ENCODE results near the gene NPTN. TPM values are rescaled to one million over a fixed set of nuclear protein-coding genes. Genes with fewer than 3 reads are reported as not detected.

Gene NPTN
- total RNA-seq, 1 experiment from 2014 or later: 151 TPM

DNA sequence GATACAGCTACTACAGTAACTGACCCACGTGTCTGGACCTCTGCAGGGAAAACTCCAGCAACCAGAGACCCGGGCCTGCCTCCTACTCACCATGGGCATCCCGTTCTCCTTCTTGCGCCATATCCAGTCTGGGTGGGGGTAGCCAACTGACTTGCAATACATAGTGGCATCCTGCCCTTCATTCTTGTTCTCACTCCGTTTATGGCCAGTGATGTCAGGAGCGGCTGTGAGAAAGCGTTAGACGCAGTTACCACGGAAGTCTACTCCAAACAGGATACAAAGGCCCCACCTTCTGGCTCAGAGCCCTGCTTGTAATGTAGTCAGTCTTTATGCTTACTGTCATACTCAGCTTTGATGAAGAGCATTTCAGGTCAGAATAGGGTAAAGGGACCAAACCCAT, 59.6 kb downstream of the NPTN start:
- ChIA-PET CTCF (no interaction called here), POLR2A (no interaction called here)
- H3K4me3 ChIP-seq (ENCODE audit: low read depth in 2 of 2, low read length in 2 of 2): no peak overlapping the region
- no TSS peak for BruUV-seq (replicated peaks)
- ATAC-seq (no peak), DNase-seq (ENCODE audit: low read depth, low spot score) (no peak)
- intact Hi-C loops (cut with micrococcal nuclease; ENCODE audit: unreplicated experiment) (no loop called here), in situ Hi-C loops (cut with HindIII; ENCODE audit: low pct_unique_long_range_greater_than_20kb, low sequenced_read_pairs) (no loop called here)
- no peaks in the 10 kb centered on the region for H3K27me3 ChIP-seq (ENCODE audit: control insufficient read depth, insufficient read depth, low read length)
- no peaks in the 10 kb centered on the region for H3K9me3 ChIP-seq (ENCODE audit: control insufficient read depth, insufficient read depth, low read depth, low read length)
- 0 out of 2 replicates have a peak, but pooled peaks cover 6% of the 10 kb centered on the region for H3K36me3 ChIP-seq (ENCODE audit: control insufficient read depth, insufficient read depth, low read length)
- no peaks in the 10 kb centered on the region for H3K4me1 ChIP-seq (ENCODE audit: control insufficient read depth, insufficient read depth, low read length)
- TF ChIP-seq TCF7L2 (IDR thresholded peaks at IDR 0.05; ENCODE audit: low read depth, low read length): no peak
- TF ChIP-seq POLR2AphosphoS5 (IDR thresholded peaks at IDR 0.05; ENCODE audit: low read depth, low read length): no peak
- TF ChIP-seq, protein P1, sequence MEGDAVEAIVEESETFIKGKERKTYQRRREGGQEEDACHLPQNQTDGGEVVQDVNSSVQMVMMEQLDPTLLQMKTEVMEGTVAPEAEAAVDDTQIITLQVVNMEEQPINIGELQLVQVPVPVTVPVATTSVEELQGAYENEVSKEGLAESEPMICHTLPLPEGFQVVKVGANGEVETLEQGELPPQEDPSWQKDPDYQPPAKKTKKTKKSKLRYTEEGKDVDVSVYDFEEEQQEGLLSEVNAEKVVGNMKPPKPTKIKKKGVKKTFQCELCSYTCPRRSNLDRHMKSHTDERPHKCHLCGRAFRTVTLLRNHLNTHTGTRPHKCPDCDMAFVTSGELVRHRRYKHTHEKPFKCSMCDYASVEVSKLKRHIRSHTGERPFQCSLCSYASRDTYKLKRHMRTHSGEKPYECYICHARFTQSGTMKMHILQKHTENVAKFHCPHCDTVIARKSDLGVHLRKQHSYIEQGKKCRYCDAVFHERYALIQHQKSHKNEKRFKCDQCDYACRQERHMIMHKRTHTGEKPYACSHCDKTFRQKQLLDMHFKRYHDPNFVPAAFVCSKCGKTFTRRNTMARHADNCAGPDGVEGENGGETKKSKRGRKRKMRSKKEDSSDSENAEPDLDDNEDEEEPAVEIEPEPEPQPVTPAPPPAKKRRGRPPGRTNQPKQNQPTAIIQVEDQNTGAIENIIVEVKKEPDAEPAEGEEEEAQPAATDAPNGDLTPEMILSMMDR (IDR thresholded peaks at IDR 0.05): no peak
- TF ChIP-seq, protein P2, sequence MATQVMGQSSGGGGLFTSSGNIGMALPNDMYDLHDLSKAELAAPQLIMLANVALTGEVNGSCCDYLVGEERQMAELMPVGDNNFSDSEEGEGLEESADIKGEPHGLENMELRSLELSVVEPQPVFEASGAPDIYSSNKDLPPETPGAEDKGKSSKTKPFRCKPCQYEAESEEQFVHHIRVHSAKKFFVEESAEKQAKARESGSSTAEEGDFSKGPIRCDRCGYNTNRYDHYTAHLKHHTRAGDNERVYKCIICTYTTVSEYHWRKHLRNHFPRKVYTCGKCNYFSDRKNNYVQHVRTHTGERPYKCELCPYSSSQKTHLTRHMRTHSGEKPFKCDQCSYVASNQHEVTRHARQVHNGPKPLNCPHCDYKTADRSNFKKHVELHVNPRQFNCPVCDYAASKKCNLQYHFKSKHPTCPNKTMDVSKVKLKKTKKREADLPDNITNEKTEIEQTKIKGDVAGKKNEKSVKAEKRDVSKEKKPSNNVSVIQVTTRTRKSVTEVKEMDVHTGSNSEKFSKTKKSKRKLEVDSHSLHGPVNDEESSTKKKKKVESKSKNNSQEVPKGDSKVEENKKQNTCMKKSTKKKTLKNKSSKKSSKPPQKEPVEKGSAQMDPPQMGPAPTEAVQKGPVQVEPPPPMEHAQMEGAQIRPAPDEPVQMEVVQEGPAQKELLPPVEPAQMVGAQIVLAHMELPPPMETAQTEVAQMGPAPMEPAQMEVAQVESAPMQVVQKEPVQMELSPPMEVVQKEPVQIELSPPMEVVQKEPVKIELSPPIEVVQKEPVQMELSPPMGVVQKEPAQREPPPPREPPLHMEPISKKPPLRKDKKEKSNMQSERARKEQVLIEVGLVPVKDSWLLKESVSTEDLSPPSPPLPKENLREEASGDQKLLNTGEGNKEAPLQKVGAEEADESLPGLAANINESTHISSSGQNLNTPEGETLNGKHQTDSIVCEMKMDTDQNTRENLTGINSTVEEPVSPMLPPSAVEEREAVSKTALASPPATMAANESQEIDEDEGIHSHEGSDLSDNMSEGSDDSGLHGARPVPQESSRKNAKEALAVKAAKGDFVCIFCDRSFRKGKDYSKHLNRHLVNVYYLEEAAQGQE (IDR thresholded peaks at IDR 0.05; ENCODE audit: insufficient read depth in 1 of 2, low read depth in 2 of 2, low read length in 1 of 2): no peak
- no peak for TF ChIP-seq SIN3A (IDR thresholded peaks at IDR 0.05; ENCODE audit: borderline replicate concordance, insufficient read depth, low read depth, low read length)
- H3K27ac ChIP-seq (ENCODE audit: low read length): no peak overlapping the region

DNA sequence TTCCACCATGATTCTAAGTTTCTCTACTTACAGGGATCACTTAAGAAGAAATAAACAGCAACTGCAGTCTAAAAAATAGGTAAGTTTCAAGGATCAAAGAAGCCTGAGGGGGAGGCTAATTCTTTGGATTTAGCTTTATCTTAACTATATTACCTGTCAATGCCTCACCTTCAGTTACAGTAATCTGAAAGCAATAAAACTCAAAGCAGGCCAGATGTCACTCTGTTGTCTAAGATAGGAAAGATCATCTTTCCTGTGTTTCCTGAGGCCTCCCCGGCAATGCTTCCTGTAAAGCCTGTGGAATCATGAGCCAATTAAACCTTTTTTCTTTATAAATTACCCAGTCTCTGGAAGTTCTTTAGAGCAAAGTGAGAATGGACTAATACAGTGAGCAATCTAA, 60.2 kb downstream of the NPTN start:
- H3K36me3 ChIP-seq (ENCODE audit: control insufficient read depth, insufficient read depth, low read length): 0 out of 2 replicates have a peak, but pooled peaks cover 6% of the 10 kb centered on the region
- H3K27me3 ChIP-seq (ENCODE audit: control insufficient read depth, insufficient read depth, low read length): no peaks in the 10 kb centered on the region
- no peak overlapping the region for H3K27ac ChIP-seq (ENCODE audit: low read length)
- no peaks in the 10 kb centered on the region for H3K9me3 ChIP-seq (ENCODE audit: control insufficient read depth, insufficient read depth, low read depth, low read length)
- no peak for DNase-seq (ENCODE audit: low read depth, low spot score)
- ATAC-seq: no peak
- no TSS peak for BruUV-seq (replicated peaks)
- no peak overlapping the region for H3K4me3 ChIP-seq (ENCODE audit: low read depth in 2 of 2, low read length in 2 of 2)
- CTCF ChIA-PET: no interaction called here
- in situ Hi-C loops (cut with HindIII; ENCODE audit: low pct_unique_long_range_greater_than_20kb, low sequenced_read_pairs): no loop called here
- POLR2A ChIA-PET: no interaction called here
- H3K4me1 ChIP-seq (ENCODE audit: control insufficient read depth, insufficient read depth, low read length): no peaks in the 10 kb centered on the region
- TF ChIP-seq, protein P1 (IDR thresholded peaks at IDR 0.05): no peak
- TF ChIP-seq SIN3A (IDR thresholded peaks at IDR 0.05; ENCODE audit: borderline replicate concordance, insufficient read depth, low read depth, low read length) (no peak), POLR2AphosphoS5 (IDR thresholded peaks at IDR 0.05; ENCODE audit: low read depth, low read length) (no peak), TCF7L2 (IDR thresholded peaks at IDR 0.05; ENCODE audit: low read depth, low read length) (no peak)
- TF ChIP-seq, protein P2 (IDR thresholded peaks at IDR 0.05; ENCODE audit: insufficient read depth in 1 of 2, low read depth in 2 of 2, low read length in 1 of 2): no peak
- intact Hi-C loops (cut with micrococcal nuclease; ENCODE audit: unreplicated experiment): no loop called here
